T-helper 2 cell treated with Interferon-gamma antibody and Interleukin-4, amounts not matched to agents 100 ng/mL and 5 ng/mL, for 36 hours (primary cell): ENCODE results near the gene THYN1. TPM values are rescaled to one million over a fixed set of nuclear protein-coding genes. Genes with fewer than 3 reads are reported as not detected.

Experiments used
- intact Hi-C: fragments of 100-400 bp; cut with micrococcal nuclease; formaldehyde crosslinking; loops from one replicate; pipeline ENCODE4 v1.15.1; 2023
- total RNA-seq: library from RNA; stranded (reverse); gene quantifications from 2 replicates; pipeline ENCODE4 v1.2.3, GENCODE V29; 2022

Gene THYN1
- total RNA-seq, 1 donor from 2014 or later: 60.7 TPM

GRCh38 chr11:134252346-134253187 lies 585 bp downstream of the THYN1 start:
- intact Hi-C loops: loop anchor here (1.0 to 10.0 kb wide), 5 partner anchors 18 to 307 kb away; partner anchors contain the start of genes GLB1L3 and VPS26B

- intact Hi-C loops: loop anchor here (10.0 kb wide), 1 partner anchor 216 kb away; no protein-coding TSS in a partner anchor
Observed at GRCh38 chr11:134250675-134251074, 2.5 kb downstream of the THYN1 start.

- intact Hi-C loops: loop anchor here (10.0 kb wide), 1 partner anchor 215 kb away; no protein-coding TSS in a partner anchor
Observed at GRCh38 chr11:134250246-134250645, 2.9 kb downstream of the THYN1 start.

- intact Hi-C loops: no loop called here
Observed at GRCh38 chr11:134248910-134249480, 4.2 kb downstream of the THYN1 start.

DNA sequence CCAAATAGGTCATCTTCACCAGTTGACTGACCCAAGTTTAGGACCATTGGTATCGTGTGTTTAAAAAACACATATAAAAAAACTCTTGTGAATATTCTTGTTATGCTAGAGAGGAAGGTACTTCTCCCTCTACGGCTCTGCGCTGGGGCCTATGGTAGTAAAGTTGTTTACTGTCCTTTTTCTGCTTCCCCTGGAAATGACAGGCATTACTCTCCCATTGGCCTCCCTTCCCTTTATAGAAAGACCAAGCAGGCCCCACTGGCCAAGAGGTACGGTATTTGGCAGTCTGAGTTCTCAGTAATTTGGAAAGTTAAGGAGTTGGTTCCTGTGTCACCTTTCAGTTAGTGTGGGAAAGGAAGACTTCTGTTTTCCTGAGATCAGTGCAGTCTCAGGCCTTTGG lies 6.5 kb downstream of the THYN1 start:
- intact Hi-C loops: no loop called here

GRCh38 chr11:134246100-134246499 lies 7.1 kb downstream of the THYN1 start:
- intact Hi-C loops: no loop called here

- intact Hi-C loops: no loop called here
Observed at GRCh38 chr11:134245434-134245833, 7.7 kb downstream of the THYN1 start.

GRCh38 chr11:134244593-134244992 lies 8.6 kb downstream of the THYN1 start:
- intact Hi-C loops: loop anchor here (1.0 kb wide), 1 partner anchor 37 kb away; no protein-coding TSS in a partner anchor

DNA sequence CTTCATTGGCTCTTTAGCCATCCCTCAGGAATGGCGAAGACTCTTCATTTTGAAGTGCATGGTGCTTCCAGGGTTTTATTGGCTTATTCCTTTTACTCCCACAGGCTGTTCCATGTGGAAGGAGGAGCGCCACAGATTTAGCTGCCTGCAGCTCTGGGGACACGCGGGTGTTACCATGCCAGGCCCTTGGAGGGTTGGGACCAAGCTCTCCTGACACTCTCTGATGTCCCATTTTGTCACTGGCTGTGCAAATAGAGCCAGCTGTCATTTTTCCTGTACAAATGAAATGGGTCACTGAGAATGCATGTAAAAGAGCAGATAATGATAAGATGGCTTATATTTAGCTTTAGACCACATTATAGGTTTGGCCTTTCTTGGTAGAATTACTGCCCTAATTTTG lies 9.2 kb downstream of the THYN1 start:
- intact Hi-C loops: loop anchor here (1.0 kb wide), 1 partner anchor 37 kb away; no protein-coding TSS in a partner anchor

GRCh38 chr11:134242376-134242775 lies 10.8 kb downstream of the THYN1 start:
- intact Hi-C loops: no loop called here

DNA sequence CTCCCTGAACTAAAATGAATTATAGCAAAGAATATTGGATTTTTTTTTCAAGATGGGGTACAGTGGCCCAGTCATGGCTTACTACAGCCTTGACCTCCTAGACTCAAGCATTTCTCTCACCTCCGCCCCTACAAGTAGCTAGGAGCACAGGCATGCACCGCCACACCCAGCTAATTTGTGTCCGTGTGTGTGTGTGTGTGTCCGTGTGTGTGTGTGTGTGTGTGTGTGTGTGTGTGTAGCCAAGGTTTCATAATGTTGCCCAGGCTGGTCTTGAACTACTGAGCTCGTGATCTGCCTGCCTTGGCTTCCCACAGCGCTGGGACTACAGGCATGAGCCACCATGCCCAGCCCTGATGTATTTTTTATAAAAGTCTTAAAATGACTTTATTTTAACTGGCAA lies 12.6 kb downstream of the THYN1 start:
- intact Hi-C loops: no loop called here

DNA sequence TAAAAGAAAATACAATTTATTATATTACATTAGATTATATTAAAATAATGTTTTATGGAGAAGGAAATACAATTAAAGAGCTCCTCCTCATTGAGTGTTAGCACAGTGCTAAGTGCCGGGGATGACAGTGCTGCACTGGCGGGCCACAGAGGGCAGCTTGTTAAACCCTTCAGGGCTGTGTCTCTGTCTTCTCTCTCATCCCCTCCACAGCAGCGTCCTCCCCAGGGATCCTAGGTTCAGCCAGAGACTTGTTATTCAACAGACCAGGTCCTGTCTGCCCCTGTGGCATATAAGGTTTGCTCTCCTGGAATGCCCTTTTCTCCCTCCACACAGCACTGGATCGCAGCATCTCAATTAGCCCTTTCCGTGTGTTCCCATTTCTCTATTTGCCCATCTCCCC lies 14.2 kb downstream of the THYN1 start:
- intact Hi-C loops: no loop called here

DNA sequence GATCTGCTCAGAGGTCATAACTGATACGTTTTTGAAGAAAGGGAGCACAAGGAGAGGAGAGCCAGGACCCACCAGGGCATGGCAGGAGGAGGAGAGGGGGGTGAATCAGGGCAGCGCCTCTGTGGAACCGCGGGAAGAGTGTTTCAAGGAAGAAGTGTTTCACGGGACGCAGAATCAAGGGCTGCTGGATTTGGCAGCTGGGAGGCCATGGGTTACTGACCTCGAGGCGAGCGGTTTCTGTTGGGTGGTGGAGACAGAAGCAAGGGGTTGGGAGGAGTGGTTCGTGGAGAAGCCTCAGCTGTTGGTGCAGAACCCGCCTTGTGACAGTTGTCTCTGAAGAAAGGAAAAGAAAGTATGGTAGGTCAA lies 15.6 kb downstream of the THYN1 start:
- intact Hi-C loops: no loop called here

GRCh38 chr11:134236834-134237556 lies 16.2 kb downstream of the THYN1 start:
- intact Hi-C loops: no loop called here

DNA sequence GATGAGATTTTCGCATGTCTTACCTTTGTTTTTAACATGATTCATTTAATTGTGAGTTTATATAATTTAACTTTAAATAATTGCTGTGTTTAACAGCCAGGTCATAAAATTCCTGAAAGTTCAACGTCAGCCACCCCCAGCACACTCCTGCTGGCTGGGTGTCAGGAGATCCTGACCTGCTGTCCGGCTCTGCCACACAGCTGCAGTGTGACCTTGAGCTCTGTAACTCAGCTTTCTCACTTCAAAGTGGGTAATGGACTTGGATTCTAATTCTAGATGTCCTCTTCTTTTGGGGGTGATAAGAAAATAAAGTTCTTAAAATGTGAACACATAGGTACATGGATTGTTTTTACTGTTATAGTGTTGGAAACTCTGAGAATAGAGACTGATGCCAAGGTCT lies 17.8 kb downstream of the THYN1 start:
- intact Hi-C loops: no loop called here

GRCh38 chr11:134233729-134234179 lies 19.4 kb downstream of the THYN1 start:
- intact Hi-C loops: no loop called here

- intact Hi-C loops: no loop called here
Observed at GRCh38 chr11:134231958-134232659, 21.0 kb downstream of the THYN1 start.

DNA sequence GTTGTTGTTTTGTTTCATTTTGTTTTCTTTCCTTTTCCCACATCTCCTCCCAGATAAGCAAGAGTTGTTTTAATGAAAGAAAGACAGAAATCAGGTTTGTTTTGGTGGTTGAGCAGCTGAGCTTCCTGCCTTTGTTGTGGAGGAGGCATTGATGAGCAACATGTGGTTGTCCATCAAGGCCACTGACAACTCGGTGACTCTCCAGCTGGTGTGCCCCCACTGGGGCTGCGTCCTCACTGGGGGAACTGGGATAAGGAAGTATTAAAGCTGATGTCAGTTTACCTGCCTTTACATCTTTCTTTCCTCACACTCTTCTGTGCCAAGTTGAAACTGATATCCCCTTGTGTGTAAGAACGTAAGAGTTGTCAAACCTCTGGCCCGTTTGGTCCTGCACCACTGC lies 22.8 kb downstream of the THYN1 start:
- intact Hi-C loops: no loop called here

DNA sequence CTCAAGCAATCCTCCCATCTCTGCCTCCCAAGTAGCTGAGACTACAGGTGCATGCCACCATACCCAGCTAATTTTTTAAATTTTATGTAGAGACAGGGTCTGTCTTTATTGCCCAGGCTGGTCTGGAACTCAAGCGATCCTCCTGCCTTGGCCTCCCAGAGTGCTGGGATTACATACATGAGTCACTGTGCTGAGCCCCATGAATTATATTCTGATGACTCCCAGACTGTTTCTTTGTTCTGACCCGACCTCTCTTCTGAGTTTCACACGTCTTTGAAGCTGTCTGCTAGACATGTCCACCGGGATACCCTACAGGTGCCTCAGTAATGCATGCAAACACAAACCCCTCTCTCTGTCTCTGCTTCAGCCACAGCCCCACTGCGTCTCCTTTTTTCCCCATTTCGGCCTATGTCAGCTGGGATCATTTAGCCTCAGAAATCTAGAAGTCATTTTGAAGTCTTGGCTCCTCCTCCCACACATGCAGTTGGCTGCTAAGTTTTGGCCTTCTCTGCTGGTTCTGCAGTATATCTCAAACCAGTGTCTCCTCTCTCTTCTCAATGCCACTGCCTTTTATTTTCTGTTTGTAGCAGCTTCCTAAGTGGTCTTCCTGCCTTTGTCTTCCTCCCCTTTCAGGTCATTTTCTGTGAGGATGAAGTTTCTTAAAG lies 23.9 kb downstream of the THYN1 start:
- intact Hi-C loops: no loop called here

- intact Hi-C loops: no loop called here
Observed at GRCh38 chr11:134228625-134229024, 24.5 kb downstream of the THYN1 start.
